GM11168 (cell line): ENCODE data around the gene YIF1A.
"Not testable (repeated sequence)": the region's sequence is repeated elsewhere in the genome, so short reads cannot be mapped to it uniquely, and the experiment has no call there.

ENCODE experiments used
- in situ Hi-C: fragments of 300-500 bp; cut with MboI; formaldehyde crosslinking; loops from one replicate; pipeline ENCODE4 v1.12.0; 2022; ENCODE audit warnings: low sequenced_read_pairs; ENCODE audit not compliant: unreplicated experiment

Gene YIF1A

GRCh38 chr11:66258473-66258893, 30.5 kb downstream of the YIF1A start:
- in situ Hi-C loops, result no loop called here

- in situ Hi-C loops, result not testable (repeated sequence)
Measured at GRCh38 chr11:66253081-66253480, 35.9 kb downstream of the YIF1A start.

GRCh38 chr11:66251809-66252208, 37.1 kb downstream of the YIF1A start:
- in situ Hi-C loops, result no loop called here

GRCh38 chr11:66248903-66249302, 40.0 kb downstream of the YIF1A start:
- in situ Hi-C loops, result no loop called here

- in situ Hi-C loops, result no loop called here
Measured at GRCh38 chr11:66247801-66248200, 41.1 kb downstream of the YIF1A start.

GRCh38 chr11:66247295-66247694, 41.6 kb downstream of the YIF1A start:
- in situ Hi-C loops, result no loop called here

- in situ Hi-C loops, result no loop called here
Measured at GRCh38 chr11:66243782-66244535, 45.0 kb downstream of the YIF1A start.

- in situ Hi-C loops, result no loop called here
Measured at GRCh38 chr11:66242095-66242765, 46.7 kb downstream of the YIF1A start.

- in situ Hi-C loops, result no loop called here
Measured at GRCh38 chr11:66240781-66241136, 48.2 kb downstream of the YIF1A start.

- in situ Hi-C loops, result no loop called here
Measured at GRCh38 chr11:66239998-66240780, 48.8 kb downstream of the YIF1A start.

- in situ Hi-C loops, result no loop called here
Measured at GRCh38 chr11:66239511-66239910, 49.4 kb downstream of the YIF1A start.

- in situ Hi-C loops, result no loop called here
Measured at GRCh38 chr11:66238786-66239413, 50.0 kb downstream of the YIF1A start.

- in situ Hi-C loops, result no loop called here
Measured at GRCh38 chr11:66237867-66238266, 51.1 kb downstream of the YIF1A start.

GRCh38 chr11:66235141-66235540, 53.8 kb downstream of the YIF1A start:
- in situ Hi-C loops, result no loop called here
